ENCODE data around the gene MORN1.

The MORN1 gene

DNA sequence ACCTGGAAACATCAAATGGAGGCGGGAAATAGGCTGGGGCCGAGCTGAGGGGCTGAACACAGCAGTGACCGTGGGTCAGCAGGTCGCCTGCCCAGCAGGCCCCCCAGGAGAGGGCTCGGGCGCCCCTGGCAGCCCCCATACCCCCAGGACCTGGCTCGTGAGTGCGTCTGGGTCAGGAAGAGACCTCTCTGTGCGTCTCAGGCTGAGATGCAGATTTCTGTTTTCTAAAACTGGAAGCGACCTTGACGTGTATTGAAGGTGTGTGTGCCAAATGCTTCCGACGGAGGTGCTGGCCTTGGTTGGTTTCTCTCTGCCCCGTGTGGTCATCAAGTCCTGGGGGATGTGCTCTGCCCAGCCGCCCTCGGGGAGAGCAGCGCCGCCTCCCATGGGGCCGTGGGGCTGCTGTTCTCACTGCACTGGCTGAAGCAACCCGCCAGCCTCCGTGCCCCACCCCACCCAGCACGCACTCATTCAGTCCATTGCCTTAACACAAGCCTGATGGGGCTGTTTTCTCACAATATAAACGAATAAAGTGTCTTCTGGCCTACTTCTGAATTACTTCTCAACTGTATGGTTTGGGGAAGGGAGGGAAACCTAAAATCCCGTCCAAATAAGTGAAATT lies 13.6 kb upstream of the MORN1 start:
- no peak for DNase-seq (ENCODE audit: low spot score)

DNA sequence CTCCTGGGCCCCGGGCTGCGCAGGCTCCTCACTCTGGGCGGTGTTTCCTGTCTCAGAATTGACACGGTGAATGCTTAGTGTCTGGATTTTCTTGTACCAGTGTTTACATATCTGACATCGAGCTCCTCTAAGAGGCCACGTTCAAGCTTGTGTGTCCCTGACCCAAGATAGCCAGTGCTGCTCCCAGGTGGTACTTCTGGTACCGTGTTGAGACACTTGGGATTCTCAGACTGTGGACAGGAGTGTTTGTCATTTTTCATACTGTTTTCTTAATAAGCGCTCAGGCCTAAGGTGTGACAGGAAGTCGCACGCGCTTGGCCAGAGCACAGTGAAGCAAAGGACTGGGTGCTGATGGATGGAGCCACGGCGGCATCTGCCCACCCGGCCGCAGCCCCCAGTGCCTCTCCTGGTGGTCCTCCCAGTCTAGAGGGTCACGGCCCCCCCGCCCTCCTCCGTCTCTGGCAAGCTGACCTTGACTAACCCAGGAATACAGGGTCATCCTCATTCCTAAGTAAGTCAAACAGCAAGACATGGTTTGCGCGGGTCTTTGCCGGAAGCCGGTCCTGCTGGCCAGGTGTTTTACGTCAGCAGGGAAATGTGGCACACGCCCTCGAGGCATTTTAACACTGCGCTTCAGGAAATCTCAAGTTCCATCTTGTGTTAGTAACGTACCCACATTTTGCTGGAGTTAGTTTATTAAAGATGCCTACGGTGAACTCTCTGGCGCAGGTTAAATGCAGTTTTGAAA lies 13.0 kb upstream of the MORN1 start:
- DNase-seq (ENCODE audit: low spot score): no peak

GRCh38 chr1:2403273-2403672 lies 11.9 kb upstream of the MORN1 start:
- no peak for DNase-seq (ENCODE audit: low spot score)

- no peak for DNase-seq (ENCODE audit: low spot score)
These were observed 11.1 kb upstream of the MORN1 start for GRCh38 chr1:2402420-2402819.

DNA sequence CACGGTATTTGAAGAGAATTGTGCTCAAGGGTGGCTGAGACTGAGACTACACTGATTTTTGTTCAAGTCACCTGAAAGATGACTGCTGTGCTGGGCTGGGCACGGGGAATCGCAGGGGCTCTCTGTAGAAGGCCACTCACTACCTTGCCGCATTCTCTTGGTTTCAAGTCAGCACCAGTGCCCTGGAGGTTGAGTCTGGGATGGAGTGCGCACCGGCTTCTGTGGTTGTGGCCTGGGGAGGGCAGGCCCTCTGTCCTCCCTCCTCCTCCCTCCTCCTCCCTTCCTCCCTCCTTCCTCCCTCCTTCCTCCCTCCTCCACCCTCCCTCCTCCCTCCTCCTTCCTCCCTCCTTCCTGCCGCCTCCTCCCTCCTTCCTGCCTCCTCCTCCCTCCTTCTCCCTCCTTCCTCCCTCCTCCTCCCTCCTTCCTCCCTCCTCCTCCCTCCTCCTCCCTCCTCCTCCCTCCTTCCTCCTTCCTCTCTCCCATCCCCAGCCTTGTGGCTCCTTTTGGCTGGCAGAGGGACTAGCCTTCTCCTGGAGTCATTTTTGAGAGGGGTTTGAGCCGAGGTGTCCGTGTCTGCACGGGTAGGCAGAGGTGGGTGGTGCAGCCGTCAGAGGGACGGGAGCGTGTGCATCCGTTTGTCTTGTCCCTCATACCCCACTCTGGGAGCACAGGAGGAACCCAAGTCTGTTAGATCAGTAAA lies 9.7 kb upstream of the MORN1 start:
- no peak for DNase-seq (ENCODE audit: low spot score)

DNA sequence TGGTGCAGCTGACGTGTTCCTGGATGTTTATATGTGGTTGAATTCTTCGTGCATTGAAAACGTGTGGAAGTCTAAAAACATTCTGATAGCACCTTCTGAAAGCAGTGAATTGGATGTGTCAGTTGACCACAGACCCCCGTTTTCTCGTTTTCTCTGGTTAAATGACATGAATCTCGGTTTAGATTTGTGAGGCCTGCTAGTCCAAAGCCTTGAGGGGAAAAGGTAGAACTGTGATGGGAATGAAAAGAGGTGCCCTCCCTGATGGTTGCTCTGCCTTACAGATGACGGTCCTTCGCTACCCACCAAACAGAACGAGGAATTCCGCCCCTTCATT lies 9.2 kb upstream of the MORN1 start:
- no peak for DNase-seq (ENCODE audit: low spot score)

DNA sequence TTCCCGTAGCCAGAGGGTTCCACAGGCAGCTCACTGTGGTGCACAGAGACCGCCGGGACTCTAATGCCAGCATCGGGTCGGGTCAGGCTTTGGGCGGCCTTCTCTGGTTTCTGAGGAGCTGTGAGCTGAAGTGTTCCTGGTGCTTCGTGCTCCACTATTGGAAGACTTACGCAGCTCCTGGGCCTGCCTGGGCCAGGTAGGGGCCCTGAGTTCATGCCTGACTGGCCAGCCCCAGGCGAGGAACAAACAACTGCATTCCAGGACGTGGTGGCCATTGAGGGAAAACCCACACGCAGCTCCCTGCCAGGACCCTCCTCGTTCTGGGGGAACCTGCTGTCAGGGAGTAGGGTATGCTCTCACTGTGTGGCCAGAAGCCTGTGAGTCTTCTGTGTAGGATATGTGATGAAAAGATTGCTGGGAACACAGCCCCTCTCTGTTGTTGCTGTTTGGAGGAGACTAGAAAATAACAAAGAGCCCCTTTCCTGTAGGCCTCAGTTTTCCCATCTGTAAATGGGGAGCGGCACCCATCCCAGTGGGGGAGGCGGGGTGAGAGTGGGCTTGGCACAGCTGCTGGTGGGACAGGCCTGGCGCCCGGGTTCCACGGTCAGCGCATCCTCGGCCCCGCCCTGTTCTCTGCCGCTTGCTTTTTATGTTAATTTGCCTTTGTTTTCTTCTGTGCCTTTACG lies 8.7 kb upstream of the MORN1 start:
- no peak for DNase-seq (ENCODE audit: low spot score)

- DNase-seq (ENCODE audit: low spot score): no peak
These were observed 7.5 kb upstream of the MORN1 start for GRCh38 chr1:2398871-2399270.

GRCh38 chr1:2397007-2397679 lies 5.8 kb upstream of the MORN1 start:
- no peak for DNase-seq (ENCODE audit: low spot score)

DNA sequence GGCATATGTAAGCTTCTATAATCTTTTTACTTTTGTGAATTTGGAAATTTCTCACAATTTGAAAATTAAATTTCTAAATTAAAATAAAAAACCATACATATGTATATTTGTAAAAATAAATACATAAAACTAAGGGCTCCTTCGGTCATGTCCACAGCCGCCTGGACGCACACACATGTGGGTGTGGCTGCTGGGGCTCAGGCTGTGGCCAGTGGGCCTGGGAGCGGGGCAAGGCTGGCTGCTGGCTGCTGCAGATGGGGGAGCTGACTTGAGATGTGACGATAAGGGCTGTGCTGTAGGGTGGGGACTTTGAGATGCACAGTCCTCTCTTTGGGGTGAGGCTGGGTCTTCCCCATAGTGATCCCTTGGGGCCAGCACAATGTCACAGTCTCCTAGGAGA lies 5.1 kb upstream of the MORN1 start:
- DNase-seq (ENCODE audit: low spot score): no peak

DNA sequence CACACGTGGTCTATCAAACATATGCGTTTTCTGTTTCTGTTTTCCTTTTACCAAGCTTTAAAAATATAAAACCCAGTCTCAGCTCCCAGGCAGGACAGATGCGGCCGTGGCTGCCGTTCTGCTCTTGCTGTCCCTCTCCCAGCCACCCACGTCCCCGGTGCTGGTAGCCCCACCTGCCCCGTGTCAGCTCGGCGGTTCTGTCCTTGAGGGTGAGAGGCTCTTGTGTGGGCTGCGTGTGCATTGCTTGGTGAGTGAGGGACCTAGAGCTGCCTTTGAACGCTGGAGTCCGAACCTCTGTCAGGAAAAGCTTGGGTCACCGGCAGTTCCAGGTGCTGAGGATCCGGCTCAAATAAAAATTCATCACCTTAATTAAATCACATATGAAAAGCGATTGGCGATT lies 4.7 kb upstream of the MORN1 start:
- no peak for DNase-seq (ENCODE audit: low spot score)

DNA sequence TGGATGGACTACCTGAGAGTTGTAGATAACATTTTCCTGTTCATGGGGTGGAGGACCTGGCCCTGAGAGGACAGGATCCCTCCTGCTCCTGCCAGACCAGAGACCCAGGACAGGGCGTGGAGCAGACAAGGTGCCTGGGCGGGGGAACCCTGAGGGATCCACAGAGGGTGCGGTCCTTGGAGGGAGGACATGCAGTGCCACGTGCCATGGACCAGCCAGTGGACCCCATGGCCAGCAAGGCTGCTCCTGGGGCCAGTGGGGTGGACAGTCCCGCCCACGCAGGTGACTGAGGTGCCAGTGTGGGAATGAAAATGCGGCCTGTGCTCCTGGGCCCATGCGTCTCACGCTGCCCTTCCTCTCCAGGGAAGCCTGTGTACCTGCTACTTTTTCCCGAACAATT lies 3.9 kb upstream of the MORN1 start:
- DNase-seq (ENCODE audit: low spot score): no peak

DNA sequence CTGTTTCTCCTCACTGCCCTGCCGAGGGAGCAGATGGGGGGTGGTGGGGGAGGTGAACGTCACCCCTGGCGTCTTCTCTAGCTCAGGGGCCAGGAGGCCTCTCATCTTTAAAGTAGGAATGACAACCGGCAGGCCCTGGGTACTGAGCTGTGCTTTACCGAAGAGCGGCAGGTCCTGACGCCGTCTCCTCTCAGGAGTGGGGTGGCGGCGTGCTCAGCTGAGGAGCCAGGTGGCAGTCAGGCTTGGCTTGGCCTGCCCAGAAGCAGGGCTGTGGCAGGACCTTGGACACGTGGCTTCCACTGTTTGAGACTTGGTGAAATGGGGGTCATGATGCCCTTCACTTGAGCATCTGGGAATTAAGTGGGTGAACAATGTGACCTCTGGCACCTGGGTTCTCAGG lies 3.4 kb upstream of the MORN1 start:
- DNase-seq (ENCODE audit: low spot score): no peak

- DNase-seq (ENCODE audit: low spot score): no peak
These were observed 2.9 kb upstream of the MORN1 start for GRCh38 chr1:2394220-2394619.

- DNase-seq (ENCODE audit: low spot score): no peak
These were observed 2.1 kb upstream of the MORN1 start for GRCh38 chr1:2393471-2393877.

DNA sequence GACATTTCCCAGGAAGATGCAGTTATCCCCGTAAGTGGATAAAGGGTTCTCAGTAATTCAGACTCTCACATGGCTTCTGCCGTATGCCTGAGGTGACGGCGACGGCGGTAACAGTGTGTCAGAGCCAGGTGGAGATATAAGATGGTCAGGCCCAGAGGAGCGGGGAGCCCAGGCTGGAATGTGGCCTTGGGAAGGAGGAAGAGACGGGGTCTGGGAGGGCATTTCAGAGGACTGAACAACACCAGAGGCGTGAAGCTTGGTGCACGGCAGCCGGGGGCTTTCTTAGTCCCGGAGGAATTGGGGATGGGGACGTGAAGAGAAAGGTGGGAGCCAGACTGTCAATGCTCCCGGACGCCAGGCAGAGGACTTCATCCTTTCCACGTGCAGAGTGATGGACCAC lies 1.3 kb upstream of the MORN1 start:
- no peak for DNase-seq (ENCODE audit: low spot score)

DNA sequence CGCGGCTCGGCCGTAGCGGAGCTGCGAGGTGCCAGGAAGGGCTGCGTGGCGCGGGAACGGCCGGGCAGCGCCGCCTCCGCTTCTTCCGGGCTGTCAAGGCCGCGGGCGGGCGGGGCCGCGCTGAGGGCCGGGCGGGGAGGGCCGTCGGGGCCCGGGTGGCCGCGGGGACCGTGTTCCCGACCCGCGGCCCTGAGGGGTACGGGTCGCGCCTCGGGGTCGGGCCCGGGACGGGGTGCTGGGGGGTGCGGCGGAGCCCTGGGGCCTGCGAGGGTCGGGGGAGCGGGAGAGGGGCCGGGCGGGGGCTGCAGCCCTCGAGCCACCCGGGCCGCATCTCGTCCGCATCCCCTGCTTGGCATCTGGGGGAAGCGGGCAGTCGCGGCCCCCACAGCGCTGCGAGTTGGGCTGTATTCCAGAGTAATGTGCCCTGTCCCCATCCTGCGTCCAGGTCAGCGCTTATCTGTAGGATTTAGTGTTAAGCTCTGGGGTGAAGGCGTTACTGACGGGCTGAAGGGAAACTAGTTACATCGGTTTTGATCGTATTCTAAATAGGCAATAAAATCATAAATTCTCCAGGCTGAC lies 666 bp upstream of the MORN1 start:
- peak; percentile 26 for DNase-seq (ENCODE audit: low spot score)

DNA sequence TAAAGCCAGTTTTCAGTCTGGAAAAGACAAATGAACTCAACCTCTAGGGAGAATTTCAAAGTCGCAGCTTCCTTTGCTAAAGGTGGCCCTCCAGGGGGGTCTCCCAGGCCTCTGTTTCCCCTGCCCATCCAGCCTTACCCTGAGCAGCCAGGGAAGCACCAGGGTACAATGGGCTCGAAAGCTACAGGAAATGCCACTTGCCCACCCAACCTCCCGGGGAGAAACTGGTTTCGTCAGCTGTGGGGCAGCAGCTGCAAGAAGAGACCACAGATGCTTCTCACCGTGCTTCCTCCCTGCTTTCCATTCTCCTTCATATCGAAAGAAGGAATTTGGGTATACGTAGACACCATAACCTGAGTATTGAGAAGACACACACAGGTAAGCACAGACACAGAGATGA lies 1.7 kb downstream of the MORN1 start:
- DNase-seq (ENCODE audit: low spot score): no peak

- DNase-seq (ENCODE audit: low spot score): peak; percentile 41
These were observed 3.1 kb downstream of the MORN1 start for GRCh38 chr1:2388004-2388913.

- DNase-seq (ENCODE audit: low spot score): no peak
These were observed 4.4 kb downstream of the MORN1 start for GRCh38 chr1:2386636-2387611.

Data from germinal center (tissue), 1 donor.